Mononuclear cell (primary cell): Measurements from ENCODE around the gene WNT8A. TPM values are rescaled to one million over a fixed set of nuclear protein-coding genes. Genes with fewer than 3 reads are reported as not detected.

Source experiments
- H3K27me3 ChIP-seq: 2 replicates; pipeline ENCODE4 v1.6.0; 2011; ENCODE audit warnings: low read length, control low read depth; ENCODE audit not compliant: insufficient read depth
- H3K4me1 ChIP-seq: 2 replicates; pipeline ENCODE4 v1.5.1; 2011; ENCODE audit warnings: mild to moderate bottlenecking, low read length, control low read depth; ENCODE audit not compliant: insufficient read depth
- H3K4me3 ChIP-seq: 2 replicates; pipeline ENCODE4 v1.5.1; 2011; ENCODE audit warnings: mild to moderate bottlenecking, low read length, moderate library complexity
- H3K9me3 ChIP-seq: 2 replicates; pipeline ENCODE4 v1.5.1; 2011; ENCODE audit warnings: low read depth, mild to moderate bottlenecking, control low read depth, low read length
- total RNA-seq: library from RNA; depleted of rRNA; stranded (reverse); fragments of >200 nt; gene quantifications from one replicate; pipeline ENCODE4 v1.2.3, GENCODE V29; 2012

Gene WNT8A
- total RNA-seq, 1 donor: not detected

DNA sequence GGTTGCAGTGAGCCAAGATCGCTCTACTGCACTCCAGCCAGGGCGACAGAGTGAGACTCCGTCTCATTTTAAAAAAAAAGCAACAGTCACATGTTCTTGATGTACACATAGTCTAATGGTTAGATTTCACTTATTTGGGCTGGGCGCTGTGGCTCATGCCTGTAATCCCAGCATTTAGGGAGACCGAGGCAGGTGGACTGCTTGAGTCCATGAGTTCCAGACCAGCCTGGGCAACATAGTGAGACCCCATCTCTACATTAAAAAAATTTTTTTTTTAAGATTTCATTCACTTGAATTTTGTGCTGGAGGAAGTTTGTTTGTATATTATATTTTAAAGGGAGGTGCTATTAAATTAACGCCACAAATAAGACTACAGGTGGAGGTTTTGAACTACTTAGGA is 21.9 kb downstream of the WNT8A start:
- Histone ChIP-seq H3K9me3 (no peaks in the 10 kb centered on the region), H3K4me3 (no peak overlapping the region), H3K4me1 (peaks cover 11% of the 10 kb centered on the region), H3K27me3 (no peaks in the 10 kb centered on the region)

DNA sequence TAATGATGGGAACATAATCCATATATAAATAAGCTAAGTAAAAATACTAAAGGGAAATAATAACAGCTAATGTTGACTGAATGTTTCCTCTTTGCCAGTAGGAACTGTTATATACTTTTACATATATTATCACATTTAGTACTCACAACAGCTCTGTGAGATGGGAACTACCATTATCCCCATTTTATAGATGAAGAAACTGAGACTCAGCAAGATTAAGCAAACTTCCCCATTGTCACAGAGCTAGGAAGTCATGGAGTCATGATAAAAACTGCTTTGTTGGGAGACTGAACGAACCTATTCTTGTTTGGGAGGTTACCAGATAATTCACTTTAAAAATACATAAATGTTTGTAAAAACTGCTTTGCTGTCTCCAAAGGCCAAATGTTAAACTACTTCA is 23.4 kb downstream of the WNT8A start:
- no peak overlapping the region for H3K4me3 ChIP-seq
- peaks cover 11% of the 10 kb centered on the region for H3K4me1 ChIP-seq
- H3K27me3 ChIP-seq: no peaks in the 10 kb centered on the region
- H3K9me3 ChIP-seq: no peaks in the 10 kb centered on the region

DNA sequence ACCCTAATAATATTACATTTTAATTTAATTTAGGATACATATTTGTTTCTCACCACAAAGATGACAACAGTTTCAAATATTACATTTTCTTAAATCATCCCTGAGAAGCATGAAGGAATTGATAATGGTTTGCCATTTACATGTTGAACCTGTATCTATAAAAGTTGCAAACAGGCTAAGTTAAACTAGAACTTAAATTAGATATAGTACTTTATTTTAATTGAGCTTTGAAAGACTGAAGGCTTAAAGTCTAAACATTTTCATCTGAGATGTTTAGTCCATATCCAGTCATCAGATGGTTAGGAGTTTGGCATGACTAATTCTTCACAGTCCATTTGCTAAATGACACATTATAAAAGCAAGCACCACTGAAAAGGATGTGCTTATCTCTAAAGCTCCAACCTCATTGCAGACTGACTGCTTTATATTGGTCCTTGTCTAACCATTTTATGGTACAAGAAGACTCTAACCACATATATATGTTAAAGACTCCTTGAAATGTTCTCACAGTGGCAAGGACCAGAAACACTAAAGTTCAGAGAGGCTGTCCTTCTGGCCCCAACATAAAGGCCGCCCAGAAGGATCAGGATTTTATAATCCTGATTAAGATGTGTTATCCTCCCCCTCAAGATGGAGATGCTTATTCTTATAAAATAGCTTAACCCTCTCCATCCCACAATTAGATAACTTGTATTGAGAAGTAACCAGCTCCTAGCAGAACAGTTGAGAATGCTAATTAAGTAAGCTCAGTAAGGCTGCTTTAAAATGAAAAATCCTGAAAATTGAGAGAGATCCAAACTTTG is 25.8 kb downstream of the WNT8A start:
- Histone ChIP-seq H3K4me3 (no peak overlapping the region), H3K4me1 (no peaks in the 10 kb centered on the region), H3K9me3 (no peaks in the 10 kb centered on the region), H3K27me3 (no peaks in the 10 kb centered on the region)

DNA sequence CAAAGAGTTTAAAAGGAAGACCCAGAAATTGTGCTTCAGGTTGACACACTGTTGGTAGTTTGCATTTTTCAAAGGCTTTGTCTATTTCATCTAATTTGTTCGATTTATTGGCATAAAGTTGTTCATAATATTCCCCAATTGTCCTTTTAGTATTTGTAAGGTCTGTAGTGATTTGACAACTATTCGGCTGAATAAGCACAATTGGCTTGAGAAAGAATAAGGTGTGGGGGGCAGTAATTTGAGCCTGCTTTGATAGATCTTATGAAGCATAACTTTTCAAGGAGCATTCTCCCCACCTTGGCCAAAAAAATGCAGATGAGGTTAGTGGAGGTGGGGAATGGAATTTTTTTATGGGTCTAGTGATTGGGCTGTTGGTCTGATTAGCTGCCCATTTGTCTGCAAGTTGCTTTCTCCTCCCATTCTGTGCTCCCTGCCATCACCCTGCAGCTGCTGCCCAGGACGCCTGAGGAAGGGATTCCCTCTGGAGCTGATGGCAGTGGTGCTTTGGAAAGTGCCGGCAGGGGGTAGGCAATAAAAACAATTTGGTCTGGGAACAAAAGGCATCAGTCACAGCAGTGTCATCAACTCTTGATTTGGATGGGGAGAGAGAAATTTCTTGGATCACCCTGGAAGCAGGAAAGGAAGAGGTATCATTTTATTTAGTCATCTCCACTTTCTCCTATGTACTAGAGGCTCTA is 26.6 kb downstream of the WNT8A start:
- H3K4me1 ChIP-seq: no peaks in the 10 kb centered on the region
- H3K27me3 ChIP-seq: no peaks in the 10 kb centered on the region
- H3K4me3 ChIP-seq: no peak overlapping the region
- H3K9me3 ChIP-seq: no peaks in the 10 kb centered on the region

DNA sequence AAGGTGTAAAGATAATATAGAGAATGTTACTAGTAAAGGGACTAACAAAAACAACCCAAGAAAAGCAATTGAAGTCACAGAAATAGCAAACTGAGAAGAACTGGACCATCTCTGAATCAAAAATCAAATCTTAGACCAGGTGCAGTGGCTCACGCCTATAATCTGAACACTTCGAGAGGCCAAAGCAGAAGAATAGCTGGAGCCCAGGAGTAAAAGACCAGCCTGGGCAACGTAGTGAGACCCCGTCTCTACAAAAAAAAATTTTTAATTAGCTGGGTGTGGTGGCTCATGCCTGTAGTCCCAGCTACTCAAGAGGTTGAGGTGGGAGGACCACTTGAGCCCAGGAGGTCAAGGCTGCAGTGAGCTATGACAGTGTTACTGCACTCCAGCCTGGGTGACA is 27.3 kb downstream of the WNT8A start:
- Histone ChIP-seq H3K4me1 (no peaks in the 10 kb centered on the region), H3K9me3 (no peaks in the 10 kb centered on the region), H3K27me3 (no peaks in the 10 kb centered on the region), H3K4me3 (no peak overlapping the region)

DNA sequence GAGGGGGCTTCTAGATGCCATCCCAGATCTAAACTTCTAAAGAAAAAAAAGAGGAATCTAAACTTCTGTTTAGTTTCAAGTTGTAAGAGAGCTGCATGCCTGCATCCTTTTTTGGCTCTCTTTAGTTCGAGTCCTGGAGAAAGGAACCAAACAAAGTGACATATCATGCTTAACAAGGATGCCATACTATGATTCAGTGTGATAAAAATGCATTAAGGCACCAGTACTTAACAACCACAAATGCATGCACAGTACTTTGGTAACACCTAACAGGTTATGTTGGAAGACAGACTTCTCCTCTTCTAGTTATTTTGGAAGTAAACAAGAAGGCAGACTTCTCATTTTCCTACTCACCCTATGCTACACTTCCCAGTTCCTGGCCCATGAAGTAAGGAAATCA is 28.1 kb downstream of the WNT8A start:
- Histone ChIP-seq H3K4me1 (no peaks in the 10 kb centered on the region), H3K9me3 (no peaks in the 10 kb centered on the region), H3K27me3 (no peaks in the 10 kb centered on the region), H3K4me3 (no peak overlapping the region)

DNA sequence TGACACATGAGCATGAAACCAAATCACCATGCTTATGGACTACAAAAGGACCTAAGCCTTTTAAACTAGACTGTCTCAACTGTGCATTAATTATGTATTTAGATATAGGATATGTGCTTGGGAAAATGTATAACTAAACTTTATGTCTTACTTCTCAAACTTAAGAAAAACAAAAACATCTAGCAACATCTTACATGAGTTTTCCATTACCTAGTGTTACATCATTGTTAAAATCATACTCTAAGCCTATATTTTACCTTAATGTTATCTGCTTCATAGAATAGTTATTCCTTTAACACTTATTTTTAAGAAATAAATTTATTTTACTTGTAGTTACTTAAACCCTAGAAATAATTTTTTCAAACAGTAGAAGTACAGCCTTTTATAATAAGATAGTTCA is 31.4 kb downstream of the WNT8A start:
- H3K4me1 ChIP-seq: no peaks in the 10 kb centered on the region
- H3K9me3 ChIP-seq: no peaks in the 10 kb centered on the region
- no peak overlapping the region for H3K4me3 ChIP-seq
- H3K27me3 ChIP-seq: no peaks in the 10 kb centered on the region

DNA sequence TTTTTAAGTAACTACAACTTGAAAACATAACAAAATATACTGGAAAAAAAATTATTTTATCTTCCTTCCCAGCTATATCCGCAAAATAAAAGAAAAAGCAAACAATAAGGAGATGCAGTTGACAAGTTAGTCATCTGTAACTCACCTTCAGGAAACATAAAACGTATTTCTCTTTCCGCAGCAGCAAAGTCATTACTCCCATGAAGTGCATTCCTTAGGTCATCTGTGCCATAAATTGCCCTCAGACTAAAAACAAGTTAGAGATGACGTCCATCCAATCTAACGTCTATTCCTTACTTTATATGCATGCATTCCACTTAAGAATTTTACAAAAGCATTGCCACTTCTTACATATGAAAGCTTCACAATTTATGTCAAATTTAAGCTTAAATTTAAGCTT is 44.5 kb downstream of the WNT8A start:
- Histone ChIP-seq H3K4me1 (no peaks in the 10 kb centered on the region), H3K4me3 (no peak overlapping the region), H3K9me3 (no peaks in the 10 kb centered on the region), H3K27me3 (no peaks in the 10 kb centered on the region)

DNA sequence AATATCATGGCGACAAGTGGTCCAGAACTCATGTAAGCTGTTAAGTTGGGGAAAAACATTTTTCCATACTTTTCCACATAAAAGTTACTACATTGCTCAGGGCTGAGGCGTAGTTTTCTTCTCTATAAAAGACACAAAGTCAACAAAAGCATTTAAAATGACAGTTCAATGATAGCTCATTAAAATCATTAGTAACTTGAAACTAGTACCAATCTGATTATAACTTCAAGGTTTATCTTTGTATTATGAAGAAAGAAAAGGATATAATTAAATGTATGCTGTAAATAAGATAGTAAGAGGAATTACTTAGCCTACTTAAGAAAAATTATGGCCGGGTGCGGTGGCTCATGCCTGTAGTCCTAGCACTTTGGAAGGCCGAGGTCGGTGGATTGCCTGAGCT is 45.5 kb downstream of the WNT8A start:
- no peak overlapping the region for H3K4me3 ChIP-seq
- H3K27me3 ChIP-seq: no peaks in the 10 kb centered on the region
- no peaks in the 10 kb centered on the region for H3K4me1 ChIP-seq
- no peaks in the 10 kb centered on the region for H3K9me3 ChIP-seq

DNA sequence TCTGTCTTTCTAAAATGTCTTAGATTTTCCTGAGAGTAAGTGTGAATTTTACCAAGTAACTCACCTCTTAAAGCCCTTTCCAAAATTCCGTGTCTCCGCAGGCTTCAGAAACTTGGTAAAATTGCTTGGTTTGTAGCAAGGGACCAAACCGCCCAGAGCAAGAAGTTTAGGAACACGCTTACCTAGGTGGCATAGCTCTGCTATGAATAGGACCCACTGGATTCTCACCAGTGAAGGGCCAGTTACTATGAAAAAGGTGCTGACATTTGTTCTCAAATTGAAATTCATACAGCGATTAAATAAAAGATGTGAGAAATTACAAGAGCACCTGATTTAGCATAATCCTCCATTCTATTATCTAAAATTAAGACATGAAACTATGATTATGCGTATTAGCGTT is 48.7 kb downstream of the WNT8A start:
- H3K27me3 ChIP-seq: no peaks in the 10 kb centered on the region
- no peaks in the 10 kb centered on the region for H3K9me3 ChIP-seq
- no peaks in the 10 kb centered on the region for H3K4me1 ChIP-seq
- no peak overlapping the region for H3K4me3 ChIP-seq

DNA sequence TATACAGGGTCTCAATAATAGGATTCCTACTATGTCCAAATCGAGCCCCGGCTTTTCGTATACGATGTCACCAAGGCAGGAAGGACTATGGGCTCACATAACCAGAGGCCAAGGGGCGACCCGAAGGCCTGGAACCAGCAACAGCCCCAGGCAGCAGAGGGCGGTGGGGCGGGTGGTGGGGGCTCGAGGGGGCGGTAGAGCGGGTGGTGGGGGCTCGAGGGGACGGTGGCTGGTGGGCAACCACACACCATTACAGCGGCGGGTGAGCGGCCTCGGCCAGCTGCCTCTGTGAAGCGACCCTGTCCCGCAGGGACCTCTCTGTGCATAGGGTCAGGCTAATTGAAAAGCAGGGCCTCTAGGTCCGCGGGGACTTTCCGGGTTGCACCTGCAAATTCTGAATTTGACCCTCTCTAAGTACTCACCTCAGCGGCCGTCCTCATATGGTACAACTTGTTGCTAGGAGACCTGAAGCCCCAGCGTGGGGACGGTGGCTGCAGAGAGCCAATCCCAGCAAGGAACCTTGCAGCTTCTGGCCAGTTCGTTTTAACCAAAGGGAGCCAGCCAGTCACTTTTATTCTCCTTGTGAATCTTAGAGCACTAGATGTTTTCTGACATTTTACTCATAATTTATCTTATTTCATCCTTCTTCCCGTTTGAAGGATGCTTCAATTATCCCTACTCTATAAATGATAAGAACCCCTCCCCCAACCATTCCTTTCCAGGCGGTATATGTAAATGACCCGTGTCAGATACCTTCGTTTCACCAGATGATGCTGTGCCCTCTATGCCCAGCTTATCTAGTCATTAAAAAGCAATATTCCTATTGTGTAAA is 55.3 kb downstream of the WNT8A start, which contains the start of gene NME5:
NME5 (minus strand) TSS at position 480 of the 832 bp plus-strand sequence. CDS start 648 bp downstream, outside the sequence.
- peaks cover 5% of the 10 kb centered on the region for H3K4me1 ChIP-seq
- H3K27me3 ChIP-seq: peaks cover 26% of the 10 kb centered on the region
- H3K9me3 ChIP-seq: no peaks in the 10 kb centered on the region
- H3K4me3 ChIP-seq: no peak within 1 kb of the TSS

DNA sequence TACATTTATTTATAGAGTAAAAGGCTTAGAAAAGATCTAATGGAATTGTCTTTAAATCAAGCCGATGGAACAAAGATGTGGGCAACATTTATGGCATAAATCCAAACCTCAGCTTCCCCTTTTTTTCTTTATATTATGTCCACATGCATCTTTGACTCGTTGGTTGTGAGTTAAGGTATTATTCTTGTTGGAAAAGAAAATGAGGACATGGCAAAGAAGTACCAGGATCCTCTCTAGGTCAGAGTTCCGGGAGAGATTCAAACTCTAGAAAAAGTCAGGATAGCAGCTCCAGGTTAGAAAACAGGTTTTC is 55.9 kb downstream of the WNT8A start:
- Histone ChIP-seq H3K9me3 (no peaks in the 10 kb centered on the region), H3K4me3 (no peak overlapping the region), H3K27me3 (peaks cover 26% of the 10 kb centered on the region), H3K4me1 (peaks cover 5% of the 10 kb centered on the region)

DNA sequence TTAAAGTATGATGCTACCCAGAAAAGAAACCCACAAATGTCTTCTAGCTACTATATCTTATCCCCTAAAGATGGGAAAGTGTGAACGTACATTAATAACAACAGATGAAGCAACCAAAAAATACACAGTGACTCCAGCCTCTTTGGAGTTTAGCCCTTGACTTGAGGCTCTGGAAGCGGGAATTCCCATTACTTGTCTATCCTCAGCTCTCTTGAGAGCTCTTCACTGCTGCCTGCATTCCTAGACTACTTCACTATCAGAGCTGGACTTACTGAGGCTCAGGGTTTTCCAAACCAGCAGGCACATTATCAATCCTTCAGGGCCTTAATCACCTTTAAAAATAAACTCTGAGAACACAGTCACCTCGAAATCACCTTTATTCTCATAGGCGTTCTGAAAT is 56.4 kb downstream of the WNT8A start:
- H3K4me3 ChIP-seq: no peak overlapping the region
- H3K27me3 ChIP-seq: peaks cover 26% of the 10 kb centered on the region
- no peaks in the 10 kb centered on the region for H3K9me3 ChIP-seq
- peaks cover 5% of the 10 kb centered on the region for H3K4me1 ChIP-seq
